ENCODE measurements around the gene HDAC4. TPM values are rescaled to one million over a fixed set of nuclear protein-coding genes. Genes with fewer than 3 reads are reported as not detected.

Gene HDAC4
- 5.9 and 13.6 TPM in 2 replicates for total RNA-seq

DNA sequence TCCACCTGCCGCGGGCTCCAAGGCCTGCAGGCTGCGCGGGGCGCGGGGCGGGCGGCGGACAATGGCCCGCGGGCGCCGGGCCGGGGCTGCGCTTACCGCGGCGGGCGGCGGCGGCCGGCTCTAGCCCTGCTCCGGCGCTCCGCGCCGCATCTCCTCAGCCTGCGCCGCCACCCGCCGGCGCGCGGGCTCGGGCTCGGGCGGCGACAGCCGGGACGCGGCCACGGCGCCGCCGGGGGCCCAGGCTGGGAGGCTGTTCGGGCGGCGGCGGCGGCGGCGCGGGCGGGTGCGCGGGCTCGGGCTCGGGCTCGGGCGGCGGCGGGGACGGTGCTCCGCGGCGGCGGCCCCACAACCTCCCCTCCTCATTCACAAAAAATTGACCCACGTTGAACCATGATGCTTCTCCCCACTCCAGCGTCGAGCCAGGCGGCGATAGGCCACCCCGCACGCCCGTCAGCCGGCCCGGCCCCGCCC is at the start of gene HDAC4:
Gene HDAC4 (minus strand): TSS at position 425 of the 471 bp plus-strand sequence. CDS start 48,321 bp downstream, outside the sequence.

